GM20000 (cell line): ENCODE results near the gene COPS2.

Source experiments
- DNase-seq: peaks from one replicate; pipeline ENCODE4 v3.0.0; 2012; ENCODE audit warnings: low spot score
- CTCF ChIP-seq: IDR thresholded peaks from 2 replicates; pipeline ENCODE4 v1.5.1; 2012; ENCODE audit warnings: mild to moderate bottlenecking, control low read depth; ENCODE audit errors: extremely low read depth, missing control alignments

The COPS2 gene

GRCh38 chr15:49137861-49138260 is 17.5 kb downstream of the COPS2 start:
- no peak for TF ChIP-seq CTCF
- DNase-seq = no peak

- TF ChIP-seq CTCF = no peak
- DNase-seq = no peak
These were observed 19.5 kb downstream of the COPS2 start for GRCh38 chr15:49135911-49136310.

GRCh38 chr15:49135342-49135857 is 20.0 kb downstream of the COPS2 start:
- no peak for DNase-seq
- no peak for TF ChIP-seq CTCF

- DNase-seq = no peak
- no peak for TF ChIP-seq CTCF
These were observed 20.6 kb downstream of the COPS2 start for GRCh38 chr15:49134683-49135341.

- TF ChIP-seq CTCF = no peak
- DNase-seq = no peak
These were observed 24.0 kb downstream of the COPS2 start for GRCh38 chr15:49131403-49131802.

- no peak for TF ChIP-seq CTCF
These were observed 31.0 kb downstream of the COPS2 start for GRCh38 chr15:49124371-49124770.

GRCh38 chr15:49122541-49123062 is 32.8 kb downstream of the COPS2 start:
- TF ChIP-seq CTCF = no peak
- no peak for DNase-seq

More at GRCh38 chr15:49124371-49124770, 31.0 kb downstream of the COPS2 start:
- no peak for DNase-seq
